GM08714 (cell line): Measurements from ENCODE around the gene MTRR.

Experiments
- H3K4me3 ChIP-seq: fragments of 200-500 bp; sonication (Bioruptor generic); 2 replicates; pipeline ENCODE4 v1.5.1; 2014; ENCODE audit warnings: mild to moderate bottlenecking, low read length, inconsistent platforms
- ZNF274 ChIP-seq: IDR thresholded peaks from 2 replicates; pipeline ENCODE4 v1.6.1; 2012; ENCODE audit warnings: mild to moderate bottlenecking, low read depth, low read length

MTRR gene

DNA sequence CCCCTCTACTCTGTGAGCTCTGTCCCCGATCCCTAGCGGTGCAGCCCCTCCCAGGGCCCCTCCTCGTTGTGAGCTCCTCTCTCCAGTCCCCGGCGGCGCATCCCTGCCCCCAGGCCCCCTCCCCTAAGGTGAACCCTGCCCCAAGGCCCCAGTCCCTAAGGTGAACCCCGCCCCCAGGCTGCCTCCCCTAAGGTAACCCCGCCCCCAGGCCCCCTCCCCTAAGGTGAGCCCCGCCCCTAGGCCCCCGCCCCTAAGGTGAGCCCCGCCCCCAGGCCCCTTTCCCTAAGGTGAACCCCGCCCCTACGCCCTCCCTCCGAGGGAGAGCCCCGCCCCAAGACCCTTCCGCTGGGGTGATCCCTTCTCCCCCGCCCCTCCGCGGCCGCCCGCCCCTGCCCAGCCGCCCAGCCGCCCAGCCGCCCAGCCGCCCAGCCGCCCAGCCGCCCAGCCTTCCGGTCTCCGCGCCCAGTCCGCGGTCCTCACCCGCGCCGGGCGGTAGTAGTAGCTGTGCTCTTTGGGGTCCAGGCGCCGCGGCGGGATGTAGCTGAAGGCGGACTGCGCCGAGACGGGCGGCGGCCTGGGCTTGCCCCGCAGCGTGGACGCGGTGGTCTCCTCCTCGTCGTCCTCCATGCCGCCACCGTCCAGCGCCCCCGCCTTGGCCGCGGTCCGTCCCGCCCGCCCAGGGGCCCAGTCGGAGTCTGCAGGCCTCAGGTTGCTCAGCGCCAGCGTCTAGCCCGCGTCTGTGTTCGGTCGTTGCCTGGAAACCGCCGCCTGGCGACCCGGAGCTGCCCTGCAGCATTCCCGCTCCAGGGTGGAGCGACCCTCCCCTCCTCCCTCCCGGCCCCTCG lies 18.3 kb upstream of the MTRR start, which contains the start of gene CFAP90:
Gene CFAP90, minus strand, starts transcription at position 739 of the 845 bp plus-strand sequence. Its CDS starts 112 bp downstream, at position 627.
- no peak for TF ChIP-seq ZNF274
- peak within 1 kb of the TSS; percentile 42; the same call in 1 of the 2 replicates for H3K4me3 ChIP-seq

DNA sequence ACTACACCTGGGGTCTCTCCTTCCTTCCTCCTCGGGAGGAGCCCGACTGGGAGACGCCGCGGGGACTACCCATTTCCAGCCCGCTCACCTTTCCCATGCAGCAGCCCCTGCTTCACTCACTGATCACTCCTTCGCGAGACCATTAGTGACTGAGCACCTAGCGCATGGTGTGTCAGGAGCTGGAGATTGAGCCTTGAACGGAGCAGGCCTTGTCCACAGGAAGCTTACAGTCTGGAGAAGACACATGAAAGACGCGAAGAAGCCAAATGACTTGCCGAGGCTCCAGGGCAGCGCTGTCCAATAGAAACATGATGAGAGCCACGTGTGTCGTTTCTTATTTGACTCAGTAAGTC lies 17.7 kb upstream of the MTRR start:
- H3K4me3 ChIP-seq = no peak overlapping the region; the same call in 1 of the 2 replicates

DNA sequence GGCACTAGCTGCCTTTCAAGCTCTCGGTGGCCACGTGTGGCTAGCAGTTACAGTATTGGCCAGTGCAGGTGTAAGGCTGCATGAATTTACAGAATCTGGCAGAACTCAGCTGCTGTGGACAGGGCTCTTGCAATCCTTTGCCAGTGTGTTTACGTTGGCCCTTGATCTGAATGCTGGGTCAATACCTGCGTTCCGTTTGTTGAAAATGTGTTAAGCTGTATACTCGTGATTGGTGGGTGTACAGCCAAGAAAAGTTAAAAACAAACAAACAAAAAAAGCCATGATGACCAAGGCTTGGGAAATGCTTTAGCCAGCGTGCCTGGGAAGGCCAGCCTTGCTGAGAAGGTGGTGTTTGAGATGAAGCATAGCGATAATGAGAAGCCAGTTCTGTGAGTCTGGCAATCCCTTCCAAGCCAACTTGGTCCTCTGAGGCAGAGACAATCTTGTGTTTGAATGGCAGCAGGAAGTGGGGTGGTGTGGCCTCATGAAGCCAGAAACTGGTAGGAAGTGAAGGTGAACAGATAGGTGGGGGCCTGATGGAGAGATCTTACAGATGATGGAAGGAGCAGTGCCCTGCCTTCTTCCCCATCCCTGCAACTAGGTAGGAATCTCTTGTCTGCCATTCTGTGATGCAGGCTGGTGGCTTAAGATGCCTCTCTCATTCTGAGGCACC lies 17.2 kb upstream of the MTRR start:
- no peak overlapping the region for H3K4me3 ChIP-seq
- no peak for TF ChIP-seq ZNF274

More for the DNA sequence above, 17.7 kb upstream of the MTRR start:
- TF ChIP-seq ZNF274 = no peak

DNA sequence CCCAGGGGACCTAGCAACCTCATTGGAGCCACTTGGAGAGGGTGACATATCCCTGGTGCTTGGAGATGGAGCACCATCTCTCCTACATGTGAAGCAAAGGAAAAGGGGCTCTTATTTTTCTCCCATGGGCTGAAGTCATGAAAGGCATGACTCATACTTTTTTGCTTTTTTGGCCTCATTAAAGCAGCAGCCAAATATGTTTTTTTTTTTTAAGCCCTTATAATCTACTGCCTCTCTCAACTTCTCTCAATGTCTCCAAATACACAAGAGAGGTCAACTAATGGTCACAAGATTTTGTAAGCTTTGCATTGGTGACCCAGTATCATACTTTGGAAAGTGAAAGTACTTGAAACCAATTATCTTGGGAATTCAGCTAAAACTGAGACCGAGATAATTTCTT lies 16.4 kb upstream of the MTRR start:
- no peak overlapping the region for H3K4me3 ChIP-seq
- TF ChIP-seq ZNF274 = no peak

DNA sequence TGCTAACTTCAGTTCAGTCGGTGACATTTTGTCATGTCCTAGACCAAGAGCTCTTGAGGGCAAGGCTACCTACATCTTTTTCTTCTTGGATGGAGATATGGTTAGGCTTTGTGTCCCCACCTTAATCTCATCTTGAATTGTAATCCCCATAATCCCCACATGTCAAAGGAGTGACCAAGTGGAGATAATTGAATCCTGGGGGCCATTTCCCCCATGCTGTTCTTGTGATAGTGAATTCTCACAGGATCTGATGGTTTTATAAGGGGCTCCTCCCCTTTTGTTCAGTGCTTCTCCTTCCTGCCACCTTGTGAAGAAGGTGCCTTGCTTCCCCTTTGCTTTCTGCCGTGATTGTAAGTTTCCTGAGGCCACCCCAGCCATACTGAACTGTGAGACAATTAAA lies 16.0 kb upstream of the MTRR start:
- TF ChIP-seq ZNF274 = no peak

DNA sequence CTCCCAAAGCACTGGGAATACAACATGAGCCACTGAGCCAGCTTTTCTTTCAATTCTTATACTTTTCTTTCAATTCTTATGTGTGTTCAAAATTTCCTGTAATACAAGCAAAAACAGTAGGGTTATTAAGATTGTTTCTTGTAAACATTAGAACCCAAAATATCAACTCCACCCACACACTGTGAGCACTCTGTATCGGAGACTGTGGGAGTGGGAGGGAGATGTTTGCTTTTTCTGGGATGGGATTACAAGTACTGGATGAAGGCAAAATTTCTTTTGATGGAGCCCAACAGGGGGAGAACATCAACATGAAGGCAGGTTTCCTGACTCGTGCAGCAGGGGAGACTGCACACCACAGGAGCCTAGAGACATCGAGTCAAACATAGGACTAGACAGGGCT lies 13.3 kb upstream of the MTRR start:
- H3K4me3 ChIP-seq = no peak overlapping the region
- TF ChIP-seq ZNF274 = no peak

More for the DNA sequence above, 16.0 kb upstream of the MTRR start:
- H3K4me3 ChIP-seq = no peak overlapping the region

DNA sequence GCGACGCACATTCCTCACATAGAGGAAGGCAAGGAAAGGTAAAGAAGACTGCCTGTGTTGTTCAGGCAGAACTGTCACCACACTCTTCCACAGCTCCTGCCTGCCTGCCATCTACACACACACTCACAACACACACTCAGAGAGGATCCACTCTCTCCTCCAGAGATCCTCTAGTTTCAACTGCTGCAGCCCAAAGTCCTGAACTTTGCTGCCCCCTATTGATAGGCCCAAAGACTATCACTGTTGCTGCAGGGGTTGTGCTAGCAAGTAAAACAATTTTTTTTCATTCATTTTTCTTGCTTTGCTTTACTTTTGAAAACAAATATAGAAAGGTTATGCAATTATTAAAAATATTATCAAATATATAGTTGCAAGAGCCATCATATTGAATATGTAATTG lies 12.1 kb upstream of the MTRR start:
- H3K4me3 ChIP-seq = no peak overlapping the region
- no peak for TF ChIP-seq ZNF274

DNA sequence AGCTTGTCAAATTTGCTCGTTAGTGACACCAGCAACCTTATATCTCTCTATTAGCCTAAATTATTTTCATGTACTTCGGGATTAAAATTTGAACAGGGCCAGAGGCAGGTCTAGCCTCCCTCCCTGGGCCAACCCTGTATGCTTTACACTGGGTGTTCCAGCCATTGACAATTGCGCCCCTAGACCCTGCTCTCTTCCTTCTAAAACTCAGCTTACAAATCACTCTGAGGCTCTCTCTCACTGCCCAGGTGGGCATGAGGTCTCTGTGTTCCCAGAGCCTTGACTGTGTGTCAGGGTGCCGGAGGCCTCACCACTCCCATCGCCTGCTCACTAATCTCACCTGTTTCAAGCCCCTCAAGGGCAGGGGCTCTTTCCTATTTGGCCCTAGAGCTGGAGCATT lies 11.6 kb upstream of the MTRR start:
- TF ChIP-seq ZNF274 = no peak
- no peak overlapping the region for H3K4me3 ChIP-seq

DNA sequence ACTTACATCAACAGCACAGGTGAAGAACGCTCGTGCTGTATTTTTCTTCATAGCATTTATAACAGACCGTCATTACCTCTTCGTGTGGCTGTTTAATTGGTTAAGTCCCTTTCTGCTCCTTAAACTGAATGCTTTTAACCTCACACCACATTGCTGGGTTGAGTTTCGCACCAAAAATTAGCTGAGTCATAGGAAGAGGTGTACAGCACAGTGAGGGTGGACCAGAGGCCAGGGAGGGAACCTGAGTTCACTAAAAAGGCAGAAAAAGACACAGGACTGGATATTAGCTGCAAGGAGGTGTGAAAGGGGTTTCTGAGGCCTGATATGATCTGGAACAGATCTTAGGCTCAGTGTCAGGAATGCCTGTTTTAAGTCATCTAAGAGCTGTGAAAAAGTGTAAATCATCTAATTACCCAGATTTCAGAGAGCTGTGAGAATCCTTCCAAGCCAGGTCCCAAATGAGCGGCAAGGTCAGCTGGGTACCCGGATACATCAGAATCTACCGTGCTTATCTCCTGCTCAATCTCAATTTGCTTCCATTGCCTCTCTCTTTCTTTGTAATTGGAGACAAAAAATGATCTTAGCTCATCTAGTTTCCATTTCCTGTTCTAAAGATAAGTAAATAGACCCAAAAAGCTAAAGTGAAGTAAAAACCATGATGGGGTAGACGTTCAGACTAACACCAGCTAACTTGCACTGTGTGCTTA lies 10.9 kb upstream of the MTRR start:
- TF ChIP-seq ZNF274 = no peak
- H3K4me3 ChIP-seq = no peak overlapping the region

DNA sequence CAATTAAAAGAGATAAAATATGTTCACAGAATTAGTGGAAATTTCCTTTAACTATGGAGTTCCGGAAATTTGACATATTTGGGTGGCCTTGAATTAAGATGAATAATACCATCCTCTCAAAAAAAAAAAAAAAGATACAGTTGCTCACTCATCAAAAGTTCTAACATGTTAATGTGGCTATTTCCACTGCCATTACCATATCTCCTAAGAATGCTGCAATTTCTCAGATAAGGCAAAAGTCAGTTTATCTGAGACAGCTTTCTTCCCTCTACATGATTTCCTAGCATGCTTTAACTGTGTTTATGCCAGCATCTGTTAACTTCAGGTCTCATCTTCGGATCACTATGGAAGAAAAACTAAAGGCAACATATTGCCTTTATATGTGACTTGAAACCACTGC lies 2.8 kb upstream of the MTRR start:
- TF ChIP-seq ZNF274 = no peak
- no peak overlapping the region for H3K4me3 ChIP-seq

DNA sequence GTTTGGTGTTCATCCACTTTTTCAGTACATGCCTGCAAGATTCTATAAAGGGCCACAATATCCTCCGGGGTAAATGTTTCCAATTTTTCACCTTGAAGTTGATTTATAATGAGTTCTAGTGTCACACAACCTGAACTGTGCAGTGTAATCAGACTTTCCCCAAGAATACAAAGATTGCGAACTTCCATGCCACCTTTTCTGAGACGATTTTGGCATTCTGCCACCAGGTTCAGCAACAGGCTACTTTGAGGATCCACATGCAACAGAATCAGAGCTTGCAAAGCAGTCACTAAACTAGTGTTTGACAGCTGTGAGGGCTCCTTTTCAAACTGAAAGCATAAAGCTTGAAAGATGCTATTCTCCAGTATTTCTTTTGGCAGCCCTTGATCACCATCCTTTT lies 1.7 kb upstream of the MTRR start:
- no peak overlapping the region; the same call in 1 of the 2 replicates for H3K4me3 ChIP-seq
- no peak for TF ChIP-seq ZNF274

DNA sequence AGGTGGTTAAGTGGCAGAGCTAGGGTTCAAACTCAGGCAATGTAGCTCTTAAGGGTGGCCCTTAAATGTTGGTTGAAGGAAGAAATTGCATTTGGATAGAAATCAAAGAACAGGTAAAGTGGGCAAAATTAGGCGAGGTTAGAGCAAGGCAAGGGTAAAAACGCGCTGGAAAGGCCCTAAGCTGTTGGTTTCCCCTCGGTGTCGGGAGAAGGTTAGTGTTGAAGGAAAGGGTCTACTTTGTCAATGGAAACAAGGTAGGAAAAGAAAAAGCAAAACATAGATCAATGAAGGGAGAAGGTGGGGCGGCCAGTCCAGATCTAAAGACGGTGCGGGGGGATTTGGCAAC lies 548 bp upstream of the MTRR start:
- no peak for TF ChIP-seq ZNF274
- peak overlapping the region; percentile 95 for H3K4me3 ChIP-seq

DNA sequence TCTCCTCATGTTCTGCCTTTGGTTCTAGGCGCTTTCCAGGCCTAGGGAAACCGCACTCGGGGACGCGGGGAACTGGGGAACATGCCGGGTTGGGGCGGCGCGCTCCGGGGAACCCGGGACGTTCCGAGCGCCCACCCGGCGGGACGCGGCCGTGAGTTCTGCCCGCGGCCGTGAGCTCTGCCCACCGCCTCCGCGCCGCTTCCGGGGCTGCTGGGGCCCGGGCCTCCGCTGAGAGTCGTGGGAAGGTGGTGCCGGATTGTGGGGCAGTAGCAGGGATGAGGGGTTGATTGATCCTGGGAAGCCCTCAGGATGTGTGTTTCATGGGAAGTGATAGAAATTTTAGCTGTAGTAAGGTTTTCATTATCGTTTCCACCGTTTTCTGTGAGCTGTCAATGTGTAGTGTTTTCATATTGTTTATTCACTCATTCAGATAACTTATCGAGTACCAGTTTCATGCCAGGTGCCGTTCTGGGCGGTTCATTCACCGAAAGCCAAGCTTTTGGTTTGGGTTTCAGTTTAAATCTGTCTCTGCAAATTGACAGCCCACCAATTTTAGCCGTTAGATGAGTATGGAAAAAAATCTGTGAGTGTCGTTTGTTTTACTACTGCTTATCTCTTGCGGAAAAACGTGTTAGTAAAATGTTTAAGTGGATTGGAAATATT lies 657 bp downstream of the MTRR start:
- H3K4me3 ChIP-seq = peak overlapping the region; percentile 95
- no peak for TF ChIP-seq ZNF274

DNA sequence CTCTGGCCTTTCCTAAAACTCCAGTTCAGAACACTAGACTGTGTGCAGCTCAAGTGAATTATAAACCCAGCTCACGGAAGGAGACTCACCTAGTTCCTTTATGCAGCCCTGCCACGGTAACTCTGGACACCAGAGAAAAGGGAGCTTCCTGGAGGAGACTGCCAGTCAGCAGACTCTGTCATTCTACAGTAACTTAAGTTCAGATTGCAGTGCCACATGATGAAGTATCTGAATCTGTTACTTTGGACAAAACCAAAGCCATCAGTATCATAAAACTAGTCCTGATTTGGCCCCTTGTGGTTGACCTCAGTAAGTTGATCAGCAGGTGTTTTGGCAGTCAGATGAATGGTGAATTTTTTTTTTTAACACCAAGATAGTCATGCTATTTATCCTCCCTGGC lies 2.7 kb downstream of the MTRR start:
- no peak for TF ChIP-seq ZNF274
- peak overlapping the region; percentile 12; the same call in 1 of the 2 replicates for H3K4me3 ChIP-seq
